ENCODE data around the gene RASA3. TPM values are rescaled to one million over a fixed set of nuclear protein-coding genes. Genes with fewer than 3 reads are reported as not detected.

The RASA3 gene
- total RNA-seq, 1 experiment from 2014 or later, result 0.95 TPM

- TF ChIP-seq CTCF (IDR thresholded peaks at IDR 0.05; ENCODE audit: insufficient read depth in 1 of 2, low read depth in 1 of 2, low read length in 1 of 2, severe bottlenecking in 1 of 2, unreplicated experiment in 1 of 2), result no peak
- Histone ChIP-seq H3K36me3 (ENCODE audit: control insufficient read depth, insufficient read depth, low read length) (no peaks in the 10 kb centered on the region), H3K9me3 (no peaks in the 10 kb centered on the region), H3K4me3 (ENCODE audit: low read depth, low read length) (no peak overlapping the region), H3K27me3 (replicated peaks; ENCODE audit: control insufficient read depth, insufficient read depth, low read length) (no peaks in the 10 kb centered on the region), H3K4me1 (peaks cover 11% of the 10 kb centered on the region)
- ChIA-PET POLR2A (no interaction called here), CTCF (no interaction called here)
- H3K4me3 Mint-ChIP-seq (ENCODE audit: unreplicated experiment), result no peak overlapping the region
- H3K4me1 Mint-ChIP-seq (ENCODE audit: low read depth, unreplicated experiment), result no peaks in the 10 kb centered on the region
- peaks cover 11% of the 10 kb centered on the region for H3K36me3 Mint-ChIP-seq (ENCODE audit: insufficient read depth, unreplicated experiment)
- H3K27me3 Mint-ChIP-seq (ENCODE audit: insufficient read depth, unreplicated experiment), result no peaks in the 10 kb centered on the region
- intact Hi-C loops (cut with micrococcal nuclease; ENCODE audit: unreplicated experiment), result loop anchor here (10.0 kb wide), 1 partner anchor 52 kb away; no protein-coding TSS in a partner anchor
- BruUV-seq (replicated peaks), result no TSS peak
- no peak for DNase-seq
- H3K27ac Mint-ChIP-seq (ENCODE audit: unreplicated experiment), result no peak overlapping the region
- no peaks in the 10 kb centered on the region for H3K9me3 Mint-ChIP-seq (ENCODE audit: unreplicated experiment)
These were observed 70.1 kb downstream of the RASA3 start for GRCh38 chr13:114062341-114062740.

- no peak for TF ChIP-seq CTCF (IDR thresholded peaks at IDR 0.05; ENCODE audit: insufficient read depth in 1 of 2, low read depth in 1 of 2, low read length in 1 of 2, severe bottlenecking in 1 of 2, unreplicated experiment in 1 of 2)
- Mint-ChIP-seq H3K9me3 (ENCODE audit: unreplicated experiment) (no peaks in the 10 kb centered on the region), H3K36me3 (ENCODE audit: insufficient read depth, unreplicated experiment) (peaks cover 11% of the 10 kb centered on the region), H3K4me1 (ENCODE audit: low read depth, unreplicated experiment) (no peaks in the 10 kb centered on the region), H3K4me3 (ENCODE audit: unreplicated experiment) (no peak overlapping the region), H3K27me3 (ENCODE audit: insufficient read depth, unreplicated experiment) (no peaks in the 10 kb centered on the region), H3K27ac (ENCODE audit: unreplicated experiment) (no peak overlapping the region)
- BruUV-seq (replicated peaks), result no TSS peak
- POLR2A ChIA-PET, result no interaction called here
- no peak for DNase-seq
- Histone ChIP-seq H3K27me3 (replicated peaks; ENCODE audit: control insufficient read depth, insufficient read depth, low read length) (no peaks in the 10 kb centered on the region), H3K4me1 (peaks cover 11% of the 10 kb centered on the region), H3K9me3 (no peaks in the 10 kb centered on the region), H3K4me3 (ENCODE audit: low read depth, low read length) (no peak overlapping the region), H3K36me3 (ENCODE audit: control insufficient read depth, insufficient read depth, low read length) (no peaks in the 10 kb centered on the region)
- CTCF ChIA-PET, result no interaction called here
- intact Hi-C loops (cut with micrococcal nuclease; ENCODE audit: unreplicated experiment), result loop anchor here (10.0 kb wide), 1 partner anchor 53 kb away; no protein-coding TSS in a partner anchor
These were observed 70.7 kb downstream of the RASA3 start for GRCh38 chr13:114061744-114062143.

GRCh38 chr13:114061047-114061446 is 71.4 kb downstream of the RASA3 start:
- no peak overlapping the region for H3K4me3 Mint-ChIP-seq (ENCODE audit: unreplicated experiment)
- no peaks in the 10 kb centered on the region for H3K9me3 Mint-ChIP-seq (ENCODE audit: unreplicated experiment)
- DNase-seq, result no peak
- BruUV-seq (replicated peaks), result no TSS peak
- H3K27me3 Mint-ChIP-seq (ENCODE audit: insufficient read depth, unreplicated experiment), result no peaks in the 10 kb centered on the region
- H3K36me3 Mint-ChIP-seq (ENCODE audit: insufficient read depth, unreplicated experiment), result peaks cover 11% of the 10 kb centered on the region
- ChIA-PET POLR2A (no interaction called here), CTCF (no interaction called here)
- intact Hi-C loops (cut with micrococcal nuclease; ENCODE audit: unreplicated experiment), result loop anchor here (10.0 kb wide), 1 partner anchor 54 kb away; no protein-coding TSS in a partner anchor
- no peaks in the 10 kb centered on the region for H3K27me3 ChIP-seq (replicated peaks; ENCODE audit: control insufficient read depth, insufficient read depth, low read length)
- no peaks in the 10 kb centered on the region for H3K36me3 ChIP-seq (ENCODE audit: control insufficient read depth, insufficient read depth, low read length)
- no peaks in the 10 kb centered on the region for H3K4me1 Mint-ChIP-seq (ENCODE audit: low read depth, unreplicated experiment)
- no peak overlapping the region for H3K27ac Mint-ChIP-seq (ENCODE audit: unreplicated experiment)
- peaks cover 11% of the 10 kb centered on the region for H3K4me1 ChIP-seq
- no peak overlapping the region for H3K4me3 ChIP-seq (ENCODE audit: low read depth, low read length)
- no peak for TF ChIP-seq CTCF (IDR thresholded peaks at IDR 0.05; ENCODE audit: insufficient read depth in 1 of 2, low read depth in 1 of 2, low read length in 1 of 2, severe bottlenecking in 1 of 2, unreplicated experiment in 1 of 2)
- H3K9me3 ChIP-seq, result no peaks in the 10 kb centered on the region
